HEK293 (cell line): ENCODE measurements around the gene DTWD2.

Source experiments
- KLF1 ChIP-seq: fragments of 450-650 bp; formaldehyde crosslinking; IDR thresholded peaks from 2 replicates; pipeline ENCODE4 v1.5.1; 2016; ENCODE audit warnings: missing biosample characterization, missing genetic modification characterization
- KLF10 ChIP-seq: fragments of 450-650 bp; IDR thresholded peaks from 2 replicates; pipeline ENCODE4 v1.5.1; 2018; ENCODE audit warnings: missing biosample characterization, mild to moderate bottlenecking, missing genetic modification characterization
- PBX3 ChIP-seq: sonication (generic); formaldehyde crosslinking; IDR thresholded peaks from 2 replicates; pipeline ENCODE4 v1.8.1; 2022; ENCODE audit warnings: mild to moderate bottlenecking, moderate library complexity, missing genetic modification reagents
- REST ChIP-seq: fragments of 450-650 bp; formaldehyde crosslinking; IDR thresholded peaks from 2 replicates; pipeline ENCODE4 v1.5.1; 2016; ENCODE audit warnings: missing biosample characterization, missing genetic modification characterization
- TSHZ1 ChIP-seq: fragments of 450-650 bp; formaldehyde crosslinking; IDR thresholded peaks from 2 replicates; pipeline ENCODE4 v1.5.1; 2016; ENCODE audit warnings: missing biosample characterization, missing genetic modification characterization, borderline replicate concordance
- WT1 ChIP-seq: fragments of 450-650 bp; formaldehyde crosslinking; IDR thresholded peaks from 2 replicates; pipeline ENCODE4 v1.5.1; 2016; ENCODE audit warnings: missing biosample characterization, missing genetic modification characterization
- YY2 ChIP-seq: fragments of 450-650 bp; formaldehyde crosslinking; IDR thresholded peaks from 2 replicates; pipeline ENCODE4 v1.5.1; 2016; ENCODE audit warnings: missing biosample characterization, missing genetic modification characterization
- ZBTB10 ChIP-seq: fragments of 450-650 bp; formaldehyde crosslinking; IDR thresholded peaks from 2 replicates; pipeline ENCODE4 v1.5.1; 2016; ENCODE audit warnings: missing biosample characterization, missing genetic modification characterization
- ZBTB17 ChIP-seq: fragments of 450-650 bp; formaldehyde crosslinking; IDR thresholded peaks from 2 replicates; pipeline ENCODE4 v1.5.1; 2016; ENCODE audit warnings: missing biosample characterization, missing genetic modification characterization
- ZNF112 ChIP-seq: fragments of 450-650 bp; formaldehyde crosslinking; IDR thresholded peaks from 2 replicates; pipeline ENCODE4 v1.5.0; 2017; ENCODE audit warnings: missing biosample characterization, missing genetic modification characterization
- ZNF2 ChIP-seq: fragments of 450-650 bp; formaldehyde crosslinking; IDR thresholded peaks from 2 replicates; pipeline ENCODE4 v1.5.1; 2016; ENCODE audit warnings: missing biosample characterization, missing genetic modification characterization
- ZNF223 ChIP-seq: fragments of 450-650 bp; formaldehyde crosslinking; IDR thresholded peaks from 2 replicates; pipeline ENCODE4 v1.5.1; 2016; ENCODE audit warnings: missing biosample characterization, missing genetic modification characterization
- ZNF311 ChIP-seq: fragments of 450-650 bp; formaldehyde crosslinking; IDR thresholded peaks from 2 replicates; pipeline ENCODE4 v1.5.1; 2017; ENCODE audit warnings: missing biosample characterization, missing genetic modification characterization, borderline replicate concordance
- ZNF398 ChIP-seq: fragments of 450-650 bp; formaldehyde crosslinking; IDR thresholded peaks from 2 replicates; pipeline ENCODE4 v1.5.1; 2017; ENCODE audit warnings: missing biosample characterization, missing genetic modification characterization
- ZNF544 ChIP-seq: fragments of 450-650 bp; formaldehyde crosslinking; IDR thresholded peaks from 2 replicates; pipeline ENCODE4 v1.5.0; 2017; ENCODE audit warnings: missing biosample characterization, missing genetic modification characterization
- ZNF555 ChIP-seq: fragments of 450-650 bp; formaldehyde crosslinking; conservative IDR thresholded peaks from 2 replicates; pipeline ENCODE4 v1.5.1; 2017; ENCODE audit warnings: missing biosample characterization, mild to moderate bottlenecking, missing genetic modification characterization, inconsistent platforms
- ZNF596 ChIP-seq: fragments of 450-650 bp; IDR thresholded peaks from 2 replicates; pipeline ENCODE4 v1.5.0; 2018; ENCODE audit warnings: missing biosample characterization, mild to moderate bottlenecking, missing genetic modification characterization, moderate library complexity
- ZNF791 ChIP-seq: fragments of 450-650 bp; formaldehyde crosslinking; IDR thresholded peaks from 2 replicates; pipeline ENCODE4 v1.5.1; 2016; ENCODE audit warnings: missing biosample characterization, missing genetic modification characterization
- TF ChIP-seq, protein P1 (sequence below): fragments of 450-650 bp; formaldehyde crosslinking; IDR thresholded peaks from 2 replicates; pipeline ENCODE4 v1.5.1; 2017; ENCODE audit warnings: missing biosample characterization, mild to moderate bottlenecking, missing genetic modification characterization, moderate library complexity
- TF ChIP-seq, protein P2 (sequence below): fragments of 450-650 bp; formaldehyde crosslinking; IDR thresholded peaks from 2 replicates; pipeline ENCODE4 v1.5.1; 2016; ENCODE audit warnings: missing biosample characterization, missing genetic modification characterization

DTWD2 gene

GRCh38 chr5:118987988-118988865, at the start of gene DTWD2 (continued):
- TF ChIP-seq ZNF555 (tag by site-specific recombination) (no peak), ZNF544 (no peak), ZBTB17 (peak; percentile 63), ZNF596 (tag by site-specific recombination) (no peak), ZNF112 (tag by site-specific recombination) (no peak), ZNF223 (tag by site-specific recombination) (0 out of 2 replicates have a peak, but pooled peaks have one; percentile 28), YY2 (tag by site-specific recombination) (peak; percentile 89), ZNF398 (no peak), WT1 (tag by site-specific recombination) (no peak; the same call in 1 of the 2 replicates), ZBTB10 (tag by site-specific recombination) (no peak), ZNF2 (tag by site-specific recombination) (peak; percentile 73; the same call in 1 of the 2 replicates), ZNF791 (tag by site-specific recombination) (no peak), ZNF311 (no peak), KLF10 (no peak; the same call in none of the 2 replicates), REST (tag by site-specific recombination) (no peak; the same call in 1 of the 2 replicates), TSHZ1 (tag by site-specific recombination) (peak; percentile 34; the same call in 1 of the 2 replicates), PBX3 (CRISPR knock-in tag) (peak; percentile 16; the same call in 1 of the 2 replicates), KLF1 (tag by site-specific recombination) (0 out of 2 replicates have a peak, but pooled peaks have one; percentile 40)
- TF ChIP-seq, protein P1, sequence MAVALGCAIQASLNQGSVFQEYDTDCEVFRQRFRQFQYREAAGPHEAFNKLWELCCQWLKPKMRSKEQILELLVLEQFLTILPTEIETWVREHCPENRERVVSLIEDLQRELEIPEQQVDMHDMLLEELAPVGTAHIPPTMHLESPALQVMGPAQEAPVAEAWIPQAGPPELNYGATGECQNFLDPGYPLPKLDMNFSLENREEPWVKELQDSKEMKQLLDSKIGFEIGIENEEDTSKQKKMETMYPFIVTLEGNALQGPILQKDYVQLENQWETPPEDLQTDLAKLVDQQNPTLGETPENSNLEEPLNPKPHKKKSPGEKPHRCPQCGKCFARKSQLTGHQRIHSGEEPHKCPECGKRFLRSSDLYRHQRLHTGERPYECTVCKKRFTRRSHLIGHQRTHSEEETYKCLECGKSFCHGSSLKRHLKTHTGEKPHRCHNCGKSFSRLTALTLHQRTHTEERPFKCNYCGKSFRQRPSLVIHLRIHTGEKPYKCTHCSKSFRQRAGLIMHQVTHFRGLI (tag by site-specific recombination), result peak; percentile 39; the same call in 1 of the 2 replicates
- TF ChIP-seq, protein P2, sequence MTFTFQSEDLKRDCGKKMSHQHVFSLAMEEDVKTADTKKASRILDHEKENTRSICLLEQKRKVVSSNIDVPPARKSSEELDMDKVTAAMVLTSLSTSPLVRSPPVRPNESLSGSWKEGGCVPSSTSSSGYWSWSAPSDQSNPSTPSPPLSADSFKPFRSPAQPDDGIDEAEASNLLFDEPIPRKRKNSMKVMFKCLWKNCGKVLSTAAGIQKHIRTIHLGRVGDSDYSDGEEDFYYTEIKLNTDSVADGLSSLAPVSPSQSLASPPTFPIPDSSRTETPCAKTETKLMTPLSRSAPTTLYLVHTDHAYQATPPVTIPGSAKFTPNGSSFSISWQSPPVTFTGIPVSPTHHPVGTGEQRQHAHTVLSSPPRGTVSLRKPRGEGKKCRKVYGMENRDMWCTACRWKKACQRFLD, result no peak
